Erythroblast (primary cell): Measurements from ENCODE around the gene HOATZ.

Source experiments
- GATA1 ChIP-seq: IDR thresholded peaks from 2 replicates; pipeline ENCODE4 v1.6.1; 2011; ENCODE audit warnings: low read depth, mild to moderate bottlenecking, control low read depth, low read length, moderate library complexity
- POLR2A ChIP-seq: IDR thresholded peaks from 2 replicates; pipeline ENCODE4 v1.6.1; 2011; ENCODE audit warnings: mild to moderate bottlenecking, low read length

GRCh38 chr11:111581341-111581740, 66.8 kb downstream of the HOATZ start:
- TF ChIP-seq POLR2A: no peak
- no peak for TF ChIP-seq GATA1
